K562 (cell line): ENCODE results near the gene CNGB1. TPM values are rescaled to one million over a fixed set of nuclear protein-coding genes. Genes with fewer than 3 reads are reported as not detected.

ENCODE experiments used
- ATF7 ChIP-seq: fragments of 450-650 bp; IDR thresholded peaks from 2 replicates; pipeline ENCODE4 v1.7.1; 2014; ENCODE audit warnings: mild to moderate bottlenecking, moderate library complexity
- BHLHE40 ChIP-seq: IDR thresholded peaks from 2 replicates; pipeline ENCODE4 v1.6.1; 2011; ENCODE audit warnings: low read length, improper control_type of control experiment
- DPF2 ChIP-seq: fragments of 450-650 bp; IDR thresholded peaks from 2 replicates; pipeline ENCODE4 v1.6.1; 2016
- LCOR ChIP-seq: sonication (generic); formaldehyde crosslinking; IDR thresholded peaks from 2 replicates; pipeline ENCODE4 v1.8.0; 2022; ENCODE audit warnings: mild to moderate bottlenecking, missing genetic modification reagents
- MIER1 ChIP-seq: fragments of 450-650 bp; IDR thresholded peaks from 2 replicates; pipeline ENCODE4 v1.6.1; 2016; ENCODE audit warnings: antibody characterized with exemption, mild to moderate bottlenecking, low read depth
- NFIC ChIP-seq: fragments of 450-650 bp; IDR thresholded peaks from 2 replicates; pipeline ENCODE4 v1.6.1; 2017; ENCODE audit warnings: mild to moderate bottlenecking, inconsistent platforms
- NRF1 ChIP-seq, 2 experiments: fragments of 450-650 bp; IDR thresholded peaks in 1 of 2; conservative IDR thresholded peaks in 1 of 2; 2 replicates each; pipeline ENCODE4 v1.6.1; 2014; ENCODE audit warnings: mild to moderate bottlenecking in 2 of 2
- OTX1 ChIP-seq: fragments of 450-650 bp; formaldehyde crosslinking; IDR thresholded peaks from 2 replicates; pipeline ENCODE4 v1.4.0; 2022; ENCODE audit warnings: mild to moderate bottlenecking
- POLR2B ChIP-seq: fragments of 450-650 bp; IDR thresholded peaks from 2 replicates; pipeline ENCODE4 v1.6.1; 2018; ENCODE audit warnings: low read depth; ENCODE audit not compliant: partially characterized antibody
- SETDB1 ChIP-seq: IDR thresholded peaks from one replicate; pipeline ENCODE4 v1.6.1; 2012; ENCODE audit warnings: low read length, control low read depth, inconsistent platforms
- SMARCA5 ChIP-seq: fragments of 450-650 bp; IDR thresholded peaks from 2 replicates; pipeline ENCODE4 v1.6.1; 2016
- STAG1 ChIP-seq: sonication (generic); formaldehyde crosslinking; IDR thresholded peaks from 2 replicates; pipeline ENCODE4 v1.5.0; 2020; ENCODE audit warnings: missing genetic modification reagents, borderline replicate concordance
- ZEB2 ChIP-seq: fragments of 450-650 bp; IDR thresholded peaks from 2 replicates; pipeline ENCODE4 v1.6.1; 2016
- ZNF316 ChIP-seq: fragments of 450-650 bp; IDR thresholded peaks from 2 replicates; pipeline ENCODE4 v1.6.1; 2016
- ZNF780A ChIP-seq: fragments of 250-450 bp; sonication (Bioruptor Pico); IDR thresholded peaks from 2 replicates; pipeline ENCODE4 v1.5.0; 2021; ENCODE audit warnings: mild to moderate bottlenecking
- polyA plus RNA-seq, 8 experiments: library from polyadenylated mRNA; depleted of rRNA in 4 of 8; stranded (reverse) in 5 of 8; unstranded in 3 of 8; fragments of >200 nt; fragmentation: Nextera tagmentation in 2 of 8; fragmentation: Illumina TruSeq in 1 of 8; extraction: Ambion mirVana in 2 of 8; extraction: Trizol in 1 of 8; gene quantifications; 2 replicates each; pipeline versions ENCODE4 v1.2.1 to v1.2.3, GENCODE V29; 2011 to 2014; ENCODE audit warnings: inconsistent platforms in 1 of 8, missing spikeins in 1 of 8
- total RNA-seq, 7 experiments: library from RNA; depleted of rRNA in 6 of 7; stranded (reverse); fragments of >200 nt in 6 of 7; fragmentation: Illumina TruSeq in 2 of 7; extraction: Trizol in 2 of 7; gene quantifications; 2 replicates each; pipeline versions ENCODE4 v1.2.1 to v1.2.3, GENCODE V29; 2011 to 2021; ENCODE audit warnings: low replicate concordance in 1 of 7
- TF ChIP-seq, protein P1 (sequence below): fragments of 450-650 bp; IDR thresholded peaks from 2 replicates; pipeline ENCODE4 v1.6.1; 2014; ENCODE audit warnings: low read depth, mild to moderate bottlenecking, moderate library complexity, borderline replicate concordance
- TF ChIP-seq, protein P2 (sequence below): sonication (generic); formaldehyde crosslinking; IDR thresholded peaks from 2 replicates; pipeline ENCODE4 v1.8.0; 2022; ENCODE audit warnings: missing genetic modification reagents, mild to moderate bottlenecking, moderate library complexity, borderline replicate concordance
- TF ChIP-seq, protein P3 (sequence below), 2 experiments: fragments of 450-650 bp; formaldehyde crosslinking in 1 of 2; IDR thresholded peaks; 2 replicates each; pipeline versions ENCODE4 v1.4.0 to v1.6.1; 2014 to 2020; ENCODE audit warnings: mild to moderate bottlenecking in 2 of 2, borderline replicate concordance in 1 of 2, low read depth in 1 of 2

Gene CNGB1
- total and polyA plus RNA-seq, 9 of the 15 experiments (the other 6 are each of a cell fraction or from before 2014, with no cell fraction given) = not detected

DNA sequence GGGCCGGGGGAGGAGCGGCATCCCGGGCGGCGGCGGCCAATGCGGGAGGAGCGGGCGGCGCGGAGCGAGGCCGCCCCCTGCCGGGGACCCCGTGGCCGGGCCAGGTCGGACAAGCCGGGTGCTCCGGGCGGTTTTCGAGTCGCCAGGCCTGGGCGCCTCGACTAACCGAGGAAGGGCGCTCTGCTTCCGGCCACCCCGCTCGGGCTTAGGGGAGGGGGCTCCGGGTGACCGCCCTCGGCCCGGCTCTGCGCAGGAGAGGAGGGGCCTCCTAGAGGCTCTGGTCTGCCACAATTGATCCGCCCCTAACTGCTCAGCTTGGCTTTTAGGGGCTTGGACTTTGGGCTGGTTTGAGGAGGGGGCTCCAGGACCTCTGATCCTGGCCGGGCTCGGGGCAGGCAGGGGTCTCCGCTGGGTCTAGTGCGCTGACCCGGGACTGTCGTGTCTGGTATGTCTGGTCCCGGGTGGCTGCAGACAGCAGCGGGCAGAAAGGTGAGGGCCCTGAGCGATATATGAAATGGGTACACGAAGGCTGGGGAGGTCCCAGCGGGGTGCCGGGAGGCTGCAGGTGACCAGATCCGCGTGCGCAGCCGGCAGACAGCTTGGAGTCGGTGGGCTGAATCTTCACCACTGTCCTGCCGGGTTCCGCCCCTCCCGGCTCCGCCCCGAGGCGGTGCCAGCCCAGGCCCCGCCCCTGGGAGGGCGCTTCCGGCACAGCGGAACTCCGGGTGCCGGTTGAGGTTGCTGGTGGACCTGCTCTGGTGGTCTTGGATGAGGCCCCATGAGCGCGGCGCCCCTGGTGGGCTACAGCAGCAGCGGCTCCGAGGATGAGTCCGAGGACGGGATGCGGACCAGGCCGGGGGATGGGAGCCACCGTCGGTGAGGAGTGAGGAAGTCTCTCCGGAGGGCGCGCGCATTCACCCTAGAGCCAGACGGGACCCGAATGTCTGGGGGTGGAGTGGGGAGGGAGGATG lies 30.1 kb upstream of the CNGB1 start, which contains the start of gene USB1 (continued):
- TF ChIP-seq, protein P1, sequence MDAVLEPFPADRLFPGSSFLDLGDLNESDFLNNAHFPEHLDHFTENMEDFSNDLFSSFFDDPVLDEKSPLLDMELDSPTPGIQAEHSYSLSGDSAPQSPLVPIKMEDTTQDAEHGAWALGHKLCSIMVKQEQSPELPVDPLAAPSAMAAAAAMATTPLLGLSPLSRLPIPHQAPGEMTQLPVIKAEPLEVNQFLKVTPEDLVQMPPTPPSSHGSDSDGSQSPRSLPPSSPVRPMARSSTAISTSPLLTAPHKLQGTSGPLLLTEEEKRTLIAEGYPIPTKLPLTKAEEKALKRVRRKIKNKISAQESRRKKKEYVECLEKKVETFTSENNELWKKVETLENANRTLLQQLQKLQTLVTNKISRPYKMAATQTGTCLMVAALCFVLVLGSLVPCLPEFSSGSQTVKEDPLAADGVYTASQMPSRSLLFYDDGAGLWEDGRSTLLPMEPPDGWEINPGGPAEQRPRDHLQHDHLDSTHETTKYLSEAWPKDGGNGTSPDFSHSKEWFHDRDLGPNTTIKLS = 0 out of 2 replicates have a peak, but pooled peaks have one; percentile 31
- TF ChIP-seq ZNF316 (no peak), ZEB2 (peak; percentile 55; the same call in 1 of the 2 replicates), STAG1 (CRISPR knock-in tag) (peak; percentile 54; the same call in 1 of the 2 replicates), ATF7 (0 out of 2 replicates have a peak, but pooled peaks have one; percentile 27), POLR2B (peak; percentile 79), SMARCA5 (peak; percentile 69; the same call in 1 of the 2 replicates), NFIC (peak; percentile 47; the same call in 1 of the 2 replicates), OTX1 (CRISPR knock-in tag) (no peak), SETDB1 (no peak), LCOR (CRISPR knock-in tag) (0 out of 2 replicates have a peak, but pooled peaks have one; percentile 23), MIER1 (peak; percentile 42; the same call in 1 of the 2 replicates), NRF1 (conservative IDR thresholded peaks at IDR 0.05 in 1 of 2, IDR thresholded peaks at IDR 0.05 in 1 of 2) (peak; percentile 89 to 91), ZNF780A (CRISPR knock-in tag) (no peak), BHLHE40 (peak; percentile 86), DPF2 (0 out of 2 replicates have a peak, but pooled peaks have one; percentile 19)
- TF ChIP-seq, protein P2, sequence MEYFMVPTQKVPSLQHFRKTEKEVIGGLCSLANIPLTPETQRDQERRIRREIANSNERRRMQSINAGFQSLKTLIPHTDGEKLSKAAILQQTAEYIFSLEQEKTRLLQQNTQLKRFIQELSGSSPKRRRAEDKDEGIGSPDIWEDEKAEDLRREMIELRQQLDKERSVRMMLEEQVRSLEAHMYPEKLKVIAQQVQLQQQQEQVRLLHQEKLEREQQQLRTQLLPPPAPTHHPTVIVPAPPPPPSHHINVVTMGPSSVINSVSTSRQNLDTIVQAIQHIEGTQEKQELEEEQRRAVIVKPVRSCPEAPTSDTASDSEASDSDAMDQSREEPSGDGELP = peak; percentile 75
- TF ChIP-seq, protein P3, sequence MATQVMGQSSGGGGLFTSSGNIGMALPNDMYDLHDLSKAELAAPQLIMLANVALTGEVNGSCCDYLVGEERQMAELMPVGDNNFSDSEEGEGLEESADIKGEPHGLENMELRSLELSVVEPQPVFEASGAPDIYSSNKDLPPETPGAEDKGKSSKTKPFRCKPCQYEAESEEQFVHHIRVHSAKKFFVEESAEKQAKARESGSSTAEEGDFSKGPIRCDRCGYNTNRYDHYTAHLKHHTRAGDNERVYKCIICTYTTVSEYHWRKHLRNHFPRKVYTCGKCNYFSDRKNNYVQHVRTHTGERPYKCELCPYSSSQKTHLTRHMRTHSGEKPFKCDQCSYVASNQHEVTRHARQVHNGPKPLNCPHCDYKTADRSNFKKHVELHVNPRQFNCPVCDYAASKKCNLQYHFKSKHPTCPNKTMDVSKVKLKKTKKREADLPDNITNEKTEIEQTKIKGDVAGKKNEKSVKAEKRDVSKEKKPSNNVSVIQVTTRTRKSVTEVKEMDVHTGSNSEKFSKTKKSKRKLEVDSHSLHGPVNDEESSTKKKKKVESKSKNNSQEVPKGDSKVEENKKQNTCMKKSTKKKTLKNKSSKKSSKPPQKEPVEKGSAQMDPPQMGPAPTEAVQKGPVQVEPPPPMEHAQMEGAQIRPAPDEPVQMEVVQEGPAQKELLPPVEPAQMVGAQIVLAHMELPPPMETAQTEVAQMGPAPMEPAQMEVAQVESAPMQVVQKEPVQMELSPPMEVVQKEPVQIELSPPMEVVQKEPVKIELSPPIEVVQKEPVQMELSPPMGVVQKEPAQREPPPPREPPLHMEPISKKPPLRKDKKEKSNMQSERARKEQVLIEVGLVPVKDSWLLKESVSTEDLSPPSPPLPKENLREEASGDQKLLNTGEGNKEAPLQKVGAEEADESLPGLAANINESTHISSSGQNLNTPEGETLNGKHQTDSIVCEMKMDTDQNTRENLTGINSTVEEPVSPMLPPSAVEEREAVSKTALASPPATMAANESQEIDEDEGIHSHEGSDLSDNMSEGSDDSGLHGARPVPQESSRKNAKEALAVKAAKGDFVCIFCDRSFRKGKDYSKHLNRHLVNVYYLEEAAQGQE (IDR thresholded peaks at IDR 0.05; ENCODE audit: borderline replicate concordance) = peak; percentile 32; the same call in 1 of the 2 replicates
- TF ChIP-seq, protein P3 (CRISPR knock-in tag; IDR thresholded peaks at IDR 0.05; ENCODE audit: low read depth) = 0 out of 2 replicates have a peak, but pooled peaks have one; percentile 2
